ENCODE data around the gene TAGLN2.
A peak's percentile ranks its signal among the peaks of the same experiment; 100 is the strongest.

The TAGLN2 gene

GRCh38 chr1:159898527-159898926 lies 26.8 kb downstream of the TAGLN2 start:
- DNase-seq (ENCODE audit: low read depth), result no peak
- no peak overlapping the region for H3K4me3 ChIP-seq (ENCODE audit: low read depth, low read length)
- TF ChIP-seq CTCF (IDR thresholded peaks at IDR 0.05; ENCODE audit: insufficient read depth, low read depth, low read length, missing control alignments), result no peak

- no peak overlapping the region for H3K4me3 ChIP-seq (ENCODE audit: low read depth, low read length)
- DNase-seq (ENCODE audit: low read depth), result no peak
- TF ChIP-seq CTCF (IDR thresholded peaks at IDR 0.05; ENCODE audit: insufficient read depth, low read depth, low read length, missing control alignments), result no peak
These were observed 27.3 kb downstream of the TAGLN2 start for GRCh38 chr1:159897962-159898361.

- no peak for TF ChIP-seq CTCF (IDR thresholded peaks at IDR 0.05; ENCODE audit: insufficient read depth, low read depth, low read length, missing control alignments)
- H3K4me3 ChIP-seq (ENCODE audit: low read depth, low read length), result no peak overlapping the region
- DNase-seq (ENCODE audit: low read depth), result no peak
These were observed 28.8 kb downstream of the TAGLN2 start for GRCh38 chr1:159896546-159896930.

- no peak for TF ChIP-seq CTCF (IDR thresholded peaks at IDR 0.05; ENCODE audit: insufficient read depth, low read depth, low read length, missing control alignments)
- H3K4me3 ChIP-seq (ENCODE audit: low read depth, low read length), result no peak overlapping the region
- no peak for DNase-seq (ENCODE audit: low read depth)
These were observed 29.3 kb downstream of the TAGLN2 start for GRCh38 chr1:159895836-159896545.

- DNase-seq (ENCODE audit: low read depth), result no peak
- no peak overlapping the region for H3K4me3 ChIP-seq (ENCODE audit: low read depth, low read length)
- no peak for TF ChIP-seq CTCF (IDR thresholded peaks at IDR 0.05; ENCODE audit: insufficient read depth, low read depth, low read length, missing control alignments)
These were observed 30.0 kb downstream of the TAGLN2 start for GRCh38 chr1:159895286-159895685.

GRCh38 chr1:159892944-159893343 lies 32.4 kb downstream of the TAGLN2 start:
- H3K4me3 ChIP-seq (ENCODE audit: low read depth, low read length), result no peak overlapping the region
- DNase-seq (ENCODE audit: low read depth), result no peak
- TF ChIP-seq CTCF (IDR thresholded peaks at IDR 0.05; ENCODE audit: insufficient read depth, low read depth, low read length, missing control alignments), result peak; percentile 6

Data from GM12865 (cell line).